Skeletal muscle satellite cell (primary cell): ENCODE data around the gene C1orf115.
"Not testable (repeated sequence)": the region's sequence is repeated elsewhere in the genome, so short reads cannot be mapped to it uniquely, and the experiment has no call there.

Experiments used
- H3K27me3 ChIP-seq: 2 replicates; pipeline ENCODE4 v1.7.0; 2013; ENCODE audit warnings: low read length; ENCODE audit not compliant: control insufficient read depth, insufficient read depth
- H3K36me3 ChIP-seq: 2 replicates; pipeline ENCODE4 v1.7.0; 2013; ENCODE audit warnings: mild to moderate bottlenecking, control low read depth, low read length; ENCODE audit not compliant: insufficient read depth
- H3K4me1 ChIP-seq: 2 replicates; pipeline ENCODE4 v1.7.0; 2013; ENCODE audit warnings: low read length; ENCODE audit not compliant: control insufficient read depth, insufficient read depth
- H3K4me2 ChIP-seq: 2 replicates; pipeline ENCODE4 v1.7.0; 2013; ENCODE audit warnings: mild to moderate bottlenecking, low read length
- H3K4me3 ChIP-seq: 2 replicates; pipeline ENCODE4 v1.7.0; 2013; ENCODE audit warnings: low read length
- H3K9ac ChIP-seq: 2 replicates; pipeline ENCODE4 v1.7.0; 2013; ENCODE audit warnings: mild to moderate bottlenecking, low read depth, low read length, moderate library complexity
- H3K9me3 ChIP-seq: replicated peaks from 2 replicates; pipeline ENCODE4 v1.7.0; 2013; ENCODE audit warnings: mild to moderate bottlenecking, control low read depth, low read length

C1orf115 gene

DNA sequence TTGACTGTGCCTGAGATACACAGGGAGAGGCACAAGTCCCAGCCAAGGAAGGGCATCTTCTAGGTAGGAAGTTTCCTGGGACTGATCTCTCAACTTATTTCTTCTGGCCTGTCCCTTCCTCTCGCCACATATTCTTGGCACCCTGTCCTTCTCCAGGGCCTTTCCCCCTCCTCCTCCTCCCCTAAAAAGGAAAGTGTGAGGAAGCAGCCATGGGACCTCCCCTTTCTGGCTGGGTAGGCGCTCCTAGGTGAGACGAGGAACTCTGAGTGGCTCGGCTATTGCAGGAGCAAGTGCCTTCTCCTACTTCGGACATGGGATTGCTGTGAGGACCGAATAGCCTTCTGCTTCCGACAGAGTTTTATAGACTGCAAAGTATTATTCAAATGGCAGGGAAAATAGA, 42.5 kb downstream of the C1orf115 start:
- H3K9me3 ChIP-seq, result no peaks in the 10 kb centered on the region
- no peak overlapping the region for H3K9ac ChIP-seq

DNA sequence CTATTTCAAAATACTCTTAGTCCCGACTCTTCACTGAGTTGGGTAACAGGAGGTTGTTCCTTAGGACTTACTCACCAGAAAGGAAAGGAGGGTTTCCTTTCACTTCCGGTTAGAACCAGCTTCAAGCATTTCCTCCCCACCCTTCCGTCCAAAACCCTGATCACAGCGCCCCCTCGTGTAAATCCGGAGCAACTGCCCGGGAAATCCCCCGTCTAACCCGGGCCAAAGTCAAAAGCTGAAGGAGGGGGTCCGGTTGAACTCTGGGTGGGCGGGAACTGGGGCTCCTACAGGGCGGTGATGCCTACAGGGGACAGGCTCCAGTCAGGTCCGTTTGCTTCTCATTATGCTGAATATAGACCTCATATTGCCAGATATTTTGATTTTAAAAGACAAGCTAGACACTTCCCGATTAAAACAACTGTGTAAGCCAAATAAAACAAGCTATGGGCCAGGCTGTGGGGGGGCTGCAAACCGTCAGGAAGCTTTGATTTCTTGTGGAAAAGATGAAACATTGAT, 43.0 kb downstream of the C1orf115 start:
- H3K4me2 ChIP-seq, result peak overlapping the region; percentile 74
- peak overlapping the region; percentile 43 for H3K4me3 ChIP-seq
- no peaks in the 10 kb centered on the region for H3K36me3 ChIP-seq
- H3K9me3 ChIP-seq, result no peaks in the 10 kb centered on the region
- no peaks in the 10 kb centered on the region for H3K27me3 ChIP-seq
- peaks cover 29% of the 10 kb centered on the region for H3K4me1 ChIP-seq
- peak overlapping the region; percentile 64 for H3K9ac ChIP-seq

More for the DNA sequence above, 42.5 kb downstream of the C1orf115 start:
- Histone ChIP-seq H3K4me2 (peak overlapping the region; percentile 64), H3K4me1 (peaks cover 29% of the 10 kb centered on the region), H3K27me3 (no peaks in the 10 kb centered on the region), H3K36me3 (no peaks in the 10 kb centered on the region), H3K4me3 (no peak overlapping the region)

DNA sequence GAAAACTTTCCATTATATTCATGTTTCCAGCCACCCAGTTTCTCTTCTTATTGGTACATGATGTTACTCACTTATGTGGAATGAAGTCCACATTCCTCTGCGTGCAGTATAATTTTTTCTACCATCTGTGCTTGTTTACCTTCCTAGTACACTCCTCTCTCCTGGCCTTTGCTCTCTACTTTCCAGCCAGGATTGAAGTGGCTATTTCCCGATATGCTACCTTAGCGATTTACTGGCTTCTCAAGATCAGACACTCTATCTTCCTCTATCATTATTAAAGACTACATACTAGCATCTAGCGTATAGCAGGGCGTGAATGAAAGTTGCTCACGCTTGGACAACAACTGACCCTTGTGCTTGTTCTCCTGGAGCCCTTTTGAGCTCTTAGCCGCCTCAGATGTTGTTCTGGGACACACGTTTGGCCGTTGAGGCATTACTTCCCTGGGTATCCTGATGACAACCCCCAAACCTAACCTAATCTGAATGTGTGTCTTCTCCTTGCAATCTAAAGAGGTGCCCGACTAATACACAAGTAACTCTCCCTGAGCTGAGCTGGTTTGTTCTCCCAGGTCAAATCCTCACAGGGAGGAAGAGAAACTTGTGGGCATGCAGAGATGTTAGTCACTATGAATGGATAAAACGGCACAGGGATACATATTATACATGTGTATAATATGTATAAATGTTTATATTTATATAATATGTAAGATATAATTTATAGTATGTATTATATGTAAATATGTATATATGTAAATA, 44.6 kb downstream of the C1orf115 start:
- H3K9ac ChIP-seq, result no peak overlapping the region
- peak overlapping the region; percentile 9 for H3K4me3 ChIP-seq
- no peaks in the 10 kb centered on the region for H3K36me3 ChIP-seq
- H3K9me3 ChIP-seq, result no peaks in the 10 kb centered on the region
- peak overlapping the region; percentile 14 for H3K4me2 ChIP-seq
- H3K4me1 ChIP-seq, result peaks cover 29% of the 10 kb centered on the region
- H3K27me3 ChIP-seq, result no peaks in the 10 kb centered on the region

DNA sequence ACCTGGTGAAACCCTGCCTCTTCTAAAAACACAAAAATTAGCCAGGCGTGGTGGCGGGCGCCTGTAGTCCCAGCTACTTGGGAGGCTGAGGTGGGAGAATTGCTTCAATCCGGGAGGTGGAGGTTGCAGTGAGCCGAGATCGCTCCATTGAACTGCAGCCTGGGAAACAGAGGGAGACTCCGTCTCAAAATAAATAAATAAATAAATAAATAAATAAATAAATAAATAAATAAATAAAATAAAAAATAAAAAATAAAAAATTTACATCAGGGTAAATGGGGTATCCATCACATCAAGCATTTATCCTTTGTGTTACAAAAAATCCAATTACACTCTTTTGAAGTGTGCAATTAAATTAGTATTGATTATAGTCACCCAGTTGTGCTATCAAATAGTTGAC, 46.1 kb downstream of the C1orf115 start:
- H3K27me3 ChIP-seq, H3K36me3 ChIP-seq, H3K9me3 ChIP-seq, H3K9ac ChIP-seq, H3K4me2 ChIP-seq, H3K4me3 ChIP-seq: not testable (repeated sequence)
- H3K4me1 ChIP-seq, result peaks cover 29% of the 10 kb centered on the region

DNA sequence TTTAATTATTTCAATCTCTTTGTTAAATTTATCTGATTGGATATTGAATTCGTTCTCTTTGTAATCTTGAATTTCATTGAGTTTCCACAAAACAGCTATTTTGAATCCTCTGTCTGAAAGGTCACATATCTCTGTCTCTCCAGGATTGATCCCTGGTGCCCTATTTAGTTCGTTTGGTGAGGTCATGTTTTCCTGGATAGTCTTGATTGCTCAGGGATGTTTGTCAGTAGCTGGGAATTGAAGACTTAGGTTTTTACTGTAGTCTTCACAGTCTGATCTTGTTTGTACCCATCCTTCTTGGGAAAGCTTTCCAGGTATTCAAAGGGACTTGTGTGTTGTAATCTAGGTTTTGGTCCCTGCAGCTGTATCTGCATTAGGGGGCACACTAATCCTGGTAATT, 51.2 kb downstream of the C1orf115 start:
- H3K36me3 ChIP-seq, result no peaks in the 10 kb centered on the region
- H3K9ac ChIP-seq, result no peak overlapping the region
- H3K27me3 ChIP-seq, result no peaks in the 10 kb centered on the region
- no peaks in the 10 kb centered on the region for H3K9me3 ChIP-seq
- H3K4me3 ChIP-seq, result no peak overlapping the region
- no peak overlapping the region for H3K4me2 ChIP-seq
- H3K4me1 ChIP-seq, result no peaks in the 10 kb centered on the region

DNA sequence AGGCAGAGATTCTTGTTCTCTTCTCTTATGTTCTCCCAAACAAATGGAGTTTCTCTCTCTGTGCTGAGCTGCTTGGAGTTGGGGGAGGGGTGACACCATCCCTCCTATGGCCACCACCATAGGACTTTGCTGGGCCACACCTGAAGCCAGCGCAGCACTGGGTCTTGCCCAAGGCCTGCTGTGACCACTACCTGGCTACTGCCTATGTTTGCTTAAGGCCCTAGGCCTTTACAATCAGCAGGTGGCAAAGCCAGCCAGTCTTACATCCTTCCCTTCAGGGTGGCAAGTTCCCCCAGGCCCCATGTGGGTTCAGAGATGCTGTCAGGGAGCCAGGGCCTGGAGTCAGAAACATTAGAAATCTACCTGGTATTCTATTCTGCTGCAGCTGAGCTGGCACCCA, 51.7 kb downstream of the C1orf115 start:
- no peak overlapping the region for H3K4me3 ChIP-seq
- H3K36me3 ChIP-seq, result no peaks in the 10 kb centered on the region
- no peak overlapping the region for H3K9ac ChIP-seq
- H3K9me3 ChIP-seq, result no peaks in the 10 kb centered on the region
- H3K4me1 ChIP-seq, result no peaks in the 10 kb centered on the region
- H3K27me3 ChIP-seq, result no peaks in the 10 kb centered on the region
- H3K4me2 ChIP-seq, result no peak overlapping the region

DNA sequence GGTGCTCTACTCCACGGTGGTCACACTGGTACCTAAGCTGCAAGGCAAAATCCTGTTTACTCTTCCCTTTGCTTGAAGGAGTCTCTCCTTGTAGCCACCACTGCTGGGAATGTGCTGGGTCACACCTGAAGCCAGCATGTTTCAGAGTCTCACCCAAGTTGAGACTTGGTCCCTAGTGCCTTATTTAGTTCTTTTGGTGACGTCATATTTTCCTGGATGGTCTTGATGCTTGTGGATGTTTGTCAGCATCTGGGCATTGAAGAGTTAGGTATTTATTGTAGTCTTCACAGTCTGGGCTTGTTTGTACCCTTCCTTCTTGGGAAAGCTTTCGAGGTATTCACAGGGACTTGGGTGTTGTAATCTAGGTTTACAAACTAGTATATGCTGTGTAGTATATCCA, 52.4 kb downstream of the C1orf115 start:
- H3K27me3 ChIP-seq, result no peaks in the 10 kb centered on the region
- H3K4me2 ChIP-seq, result no peak overlapping the region
- no peak overlapping the region for H3K9ac ChIP-seq
- no peak overlapping the region for H3K4me3 ChIP-seq
- H3K4me1 ChIP-seq, result peaks cover 4% of the 10 kb centered on the region
- no peaks in the 10 kb centered on the region for H3K36me3 ChIP-seq
- H3K9me3 ChIP-seq, result no peaks in the 10 kb centered on the region

DNA sequence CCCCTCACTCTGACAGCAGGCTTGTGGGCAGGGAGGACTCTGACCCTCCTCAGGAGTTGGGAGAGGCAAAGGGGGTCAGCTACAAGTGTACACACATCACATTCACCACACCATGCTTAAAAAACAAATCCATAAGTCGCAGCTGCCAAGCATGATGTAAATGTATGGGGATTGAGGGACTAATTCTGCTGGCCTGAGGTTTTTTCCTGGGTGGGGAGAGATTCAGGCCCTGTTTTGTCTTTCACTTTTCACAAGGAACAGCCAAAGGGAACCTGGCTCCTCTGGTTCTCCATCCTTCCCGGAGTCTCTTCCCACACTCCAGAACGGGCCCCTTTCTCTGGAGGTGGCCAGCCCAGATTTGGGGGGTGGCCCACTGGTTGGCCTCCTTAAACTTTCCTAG, 56.7 kb downstream of the C1orf115 start:
- Histone ChIP-seq H3K4me2 (no peak overlapping the region), H3K4me3 (no peak overlapping the region), H3K27me3 (no peaks in the 10 kb centered on the region), H3K4me1 (peaks cover 20% of the 10 kb centered on the region), H3K9ac (no peak overlapping the region), H3K9me3 (no peaks in the 10 kb centered on the region), H3K36me3 (no peaks in the 10 kb centered on the region)

DNA sequence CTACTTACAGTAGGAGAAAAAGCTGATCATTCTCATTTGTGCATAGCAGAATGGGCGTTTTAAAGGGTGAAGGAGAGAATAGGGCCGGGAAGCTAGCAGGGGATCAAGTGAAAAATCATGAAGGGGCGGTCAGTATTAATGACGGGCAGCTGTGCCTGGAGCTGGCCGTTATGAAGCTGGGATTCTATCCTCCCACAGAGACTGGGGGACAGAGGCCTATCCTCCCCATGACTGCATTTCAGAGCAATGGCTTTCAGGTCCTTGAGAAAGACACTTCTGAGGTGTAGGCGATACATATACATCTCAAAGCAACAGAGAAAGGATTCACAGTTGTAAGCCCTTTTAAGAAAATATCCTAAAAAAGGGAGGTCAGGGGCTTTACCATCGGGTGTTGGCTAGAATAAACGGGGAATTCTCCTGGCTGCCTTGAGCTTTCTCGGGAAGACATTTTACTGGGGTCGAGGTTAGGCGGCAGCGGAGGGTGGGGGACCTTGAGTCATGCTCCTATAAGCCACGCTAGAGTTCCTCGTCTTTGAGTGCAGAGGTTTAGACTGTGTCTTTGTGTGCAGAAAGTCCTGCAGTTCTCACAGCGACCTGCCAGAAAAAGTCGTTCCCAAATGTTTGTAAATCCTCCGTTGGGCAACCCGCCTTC, 57.4 kb downstream of the C1orf115 start:
- no peaks in the 10 kb centered on the region for H3K27me3 ChIP-seq
- peaks cover 20% of the 10 kb centered on the region for H3K4me1 ChIP-seq
- H3K9ac ChIP-seq, result peak overlapping the region; percentile 81
- peak overlapping the region; percentile 85 for H3K4me2 ChIP-seq
- no peaks in the 10 kb centered on the region for H3K36me3 ChIP-seq
- H3K9me3 ChIP-seq, result no peaks in the 10 kb centered on the region
- H3K4me3 ChIP-seq, result peak overlapping the region; percentile 94

DNA sequence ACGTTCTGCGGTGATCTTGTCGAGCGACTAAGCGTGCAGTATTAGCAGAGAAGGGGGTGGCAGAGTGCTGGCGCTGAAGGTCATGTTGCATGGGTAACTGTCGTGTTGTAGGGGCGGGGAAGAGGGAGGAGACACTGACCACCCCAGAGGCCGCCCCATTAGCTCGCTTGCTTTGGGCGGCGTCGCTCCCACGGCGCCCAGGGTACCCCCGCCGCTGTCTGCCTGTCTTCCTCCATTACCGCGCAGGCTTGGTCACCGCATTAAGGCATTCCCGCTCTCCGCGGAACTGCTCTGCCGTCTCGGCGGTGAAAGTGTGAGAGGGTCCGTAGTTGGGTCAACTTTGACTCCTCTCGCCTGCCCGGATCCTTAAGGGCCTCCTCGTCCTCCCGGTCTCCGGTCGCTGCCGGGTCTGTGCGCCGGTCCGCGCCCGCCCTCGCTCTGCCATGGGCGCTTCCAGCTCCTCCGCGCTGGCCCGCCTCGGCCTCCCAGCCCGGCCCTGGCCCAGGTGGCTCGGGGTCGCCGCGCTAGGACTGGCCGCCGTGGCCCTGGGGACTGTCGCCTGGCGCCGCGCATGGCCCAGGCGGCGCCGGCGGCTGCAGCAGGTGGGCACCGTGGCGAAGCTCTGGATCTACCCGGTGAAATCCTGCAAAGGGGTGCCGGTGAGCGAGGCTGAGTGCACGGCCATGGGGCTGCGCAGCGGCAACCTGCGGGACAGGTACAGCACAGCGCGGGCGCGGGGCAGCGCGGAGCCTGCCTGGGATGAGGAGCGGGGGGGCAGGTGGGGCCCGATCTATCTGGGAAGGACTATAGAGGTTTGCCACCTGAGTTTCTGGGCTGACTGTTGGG, 58.1 kb downstream of the C1orf115 start, which contains the start of gene MTARC2:
Gene MTARC2, plus strand, starts transcription at position 234 of the 846 bp plus-strand sequence. Its CDS starts 210 bp downstream, at position 444.
- Histone ChIP-seq H3K9me3 (no peaks in the 10 kb centered on the region), H3K9ac (peak within 1 kb of the TSS; percentile 81), H3K27me3 (no peaks in the 10 kb centered on the region), H3K4me2 (peak within 1 kb of the TSS; percentile 85), H3K36me3 (no peaks in the 10 kb centered on the region), H3K4me1 (peaks cover 20% of the 10 kb centered on the region), H3K4me3 (peak within 1 kb of the TSS; percentile 94)
